Osteoblast (primary cell): ENCODE results near the gene PUM1. TPM values are rescaled to one million over a fixed set of nuclear protein-coding genes. Genes with fewer than 3 reads are reported as not detected.

Experiments
- DNase-seq: peaks from one replicate; pipeline ENCODE4 v3.0.0; 2011; ENCODE audit warnings: low spot score, mixed read lengths; ENCODE audit not compliant: insufficient read length; ENCODE audit errors: missing footprints
- H2AFZ ChIP-seq: 2 replicates; pipeline ENCODE4 v1.6.0; 2011; ENCODE audit warnings: mild to moderate bottlenecking, low read length
- H3K27ac ChIP-seq: 2 replicates; pipeline ENCODE4 v1.5.1; 2011; ENCODE audit warnings: mild to moderate bottlenecking, low read depth, low read length, moderate library complexity
- H3K27me3 ChIP-seq: 2 replicates; pipeline ENCODE4 v1.6.0; 2012; ENCODE audit warnings: mild to moderate bottlenecking, control low read depth, inconsistent platforms, low read length, moderate library complexity; ENCODE audit not compliant: insufficient read depth
- H3K36me3 ChIP-seq: 2 replicates; pipeline ENCODE4 v1.5.1; 2011; ENCODE audit warnings: mild to moderate bottlenecking, low read length, control low read depth, moderate library complexity; ENCODE audit not compliant: insufficient read depth
- H3K4me1 ChIP-seq: 2 replicates; pipeline ENCODE4 v1.5.1; 2011; ENCODE audit warnings: mild to moderate bottlenecking, low read length, control low read depth, moderate library complexity; ENCODE audit not compliant: insufficient read depth
- H3K4me2 ChIP-seq: 2 replicates; pipeline ENCODE4 v1.6.0; 2011; ENCODE audit warnings: mild to moderate bottlenecking, low read length; ENCODE audit not compliant: insufficient read depth
- H3K4me3 ChIP-seq: fragments of 200-600 bp; sonication (generic); 3 replicates; pipeline ENCODE4 v1.5.1; 2012; ENCODE audit warnings: mild to moderate bottlenecking, low read length, inconsistent platforms; ENCODE audit not compliant: insufficient read depth
- H3K79me2 ChIP-seq: 2 replicates; pipeline ENCODE4 v1.6.0; 2012; ENCODE audit warnings: mild to moderate bottlenecking, low read length, control low read depth, inconsistent platforms; ENCODE audit not compliant: insufficient read depth
- H3K9me3 ChIP-seq: 2 replicates; pipeline ENCODE4 v1.5.1; 2011; ENCODE audit warnings: low read depth, low read length, control low read depth
- H4K20me1 ChIP-seq: 2 replicates; pipeline ENCODE4 v1.6.0; 2012; ENCODE audit warnings: mild to moderate bottlenecking, low read length, control low read depth; ENCODE audit not compliant: insufficient read depth
- total RNA-seq: library from RNA; depleted of rRNA; stranded (reverse); fragments of >200 nt; gene quantifications from 2 replicates; pipeline ENCODE4 v1.2.3, GENCODE V29; 2012
- TF ChIP-seq, protein P1 (sequence below): IDR thresholded peaks from 2 replicates; pipeline ENCODE4 v1.5.1; 2011; ENCODE audit warnings: mild to moderate bottlenecking, low read depth, low read length, moderate library complexity; ENCODE audit errors: extremely low read depth

PUM1 gene, protein sequence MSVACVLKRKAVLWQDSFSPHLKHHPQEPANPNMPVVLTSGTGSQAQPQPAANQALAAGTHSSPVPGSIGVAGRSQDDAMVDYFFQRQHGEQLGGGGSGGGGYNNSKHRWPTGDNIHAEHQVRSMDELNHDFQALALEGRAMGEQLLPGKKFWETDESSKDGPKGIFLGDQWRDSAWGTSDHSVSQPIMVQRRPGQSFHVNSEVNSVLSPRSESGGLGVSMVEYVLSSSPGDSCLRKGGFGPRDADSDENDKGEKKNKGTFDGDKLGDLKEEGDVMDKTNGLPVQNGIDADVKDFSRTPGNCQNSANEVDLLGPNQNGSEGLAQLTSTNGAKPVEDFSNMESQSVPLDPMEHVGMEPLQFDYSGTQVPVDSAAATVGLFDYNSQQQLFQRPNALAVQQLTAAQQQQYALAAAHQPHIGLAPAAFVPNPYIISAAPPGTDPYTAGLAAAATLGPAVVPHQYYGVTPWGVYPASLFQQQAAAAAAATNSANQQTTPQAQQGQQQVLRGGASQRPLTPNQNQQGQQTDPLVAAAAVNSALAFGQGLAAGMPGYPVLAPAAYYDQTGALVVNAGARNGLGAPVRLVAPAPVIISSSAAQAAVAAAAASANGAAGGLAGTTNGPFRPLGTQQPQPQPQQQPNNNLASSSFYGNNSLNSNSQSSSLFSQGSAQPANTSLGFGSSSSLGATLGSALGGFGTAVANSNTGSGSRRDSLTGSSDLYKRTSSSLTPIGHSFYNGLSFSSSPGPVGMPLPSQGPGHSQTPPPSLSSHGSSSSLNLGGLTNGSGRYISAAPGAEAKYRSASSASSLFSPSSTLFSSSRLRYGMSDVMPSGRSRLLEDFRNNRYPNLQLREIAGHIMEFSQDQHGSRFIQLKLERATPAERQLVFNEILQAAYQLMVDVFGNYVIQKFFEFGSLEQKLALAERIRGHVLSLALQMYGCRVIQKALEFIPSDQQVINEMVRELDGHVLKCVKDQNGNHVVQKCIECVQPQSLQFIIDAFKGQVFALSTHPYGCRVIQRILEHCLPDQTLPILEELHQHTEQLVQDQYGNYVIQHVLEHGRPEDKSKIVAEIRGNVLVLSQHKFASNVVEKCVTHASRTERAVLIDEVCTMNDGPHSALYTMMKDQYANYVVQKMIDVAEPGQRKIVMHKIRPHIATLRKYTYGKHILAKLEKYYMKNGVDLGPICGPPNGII
- 68.8 and 69.5 TPM in 2 replicates for total RNA-seq

DNA sequence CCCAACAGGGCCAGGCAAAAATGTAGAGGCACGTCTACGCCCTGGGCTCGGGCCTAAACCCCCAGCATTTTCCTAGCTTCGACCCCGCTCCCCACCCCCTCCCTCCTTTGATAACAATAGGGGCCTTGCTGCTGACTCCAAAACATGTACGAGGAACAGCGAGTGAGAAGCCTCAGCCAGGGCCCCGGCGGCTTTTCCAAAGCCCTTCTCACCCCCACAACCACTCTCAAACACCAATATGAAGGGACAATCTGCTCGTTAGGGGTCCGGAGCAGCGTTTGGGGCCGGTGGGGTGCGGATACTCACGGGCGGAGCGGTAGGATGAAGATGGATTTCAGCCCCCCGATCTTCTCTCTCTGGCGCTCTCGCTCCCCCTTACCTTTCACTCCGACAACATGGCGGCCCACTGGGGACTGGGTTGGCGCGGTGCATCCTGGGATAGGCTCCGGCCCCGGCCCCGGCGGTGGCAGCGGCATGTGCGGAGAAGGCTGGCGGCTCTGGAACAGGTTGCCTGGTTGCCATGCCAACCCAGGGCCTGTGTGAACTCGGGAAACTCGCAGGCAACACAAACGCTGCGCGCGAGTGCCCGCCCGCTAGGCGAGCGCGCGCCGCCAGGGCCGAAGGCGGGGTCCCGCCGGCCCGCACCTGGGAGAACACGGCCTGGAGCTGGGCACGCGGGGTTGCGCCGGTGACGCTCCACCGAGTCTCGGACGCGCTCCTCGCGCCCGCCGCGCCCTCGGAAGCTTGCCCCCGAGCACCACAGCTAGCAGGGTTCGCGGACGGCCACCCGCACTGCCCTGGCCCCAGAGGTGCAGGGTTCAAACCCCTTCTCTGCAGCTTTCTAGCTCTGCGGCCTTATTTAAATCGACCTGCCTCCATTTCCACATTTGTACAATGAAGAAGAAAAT, at the start of gene PUM1:
PUM1 (minus strand) TSS at position 408 of the 908 bp plus-strand sequence. CDS start 6,151 bp downstream, outside the sequence.
- H4K20me1 ChIP-seq: peaks cover 34% of the 10 kb centered on the region
- TF ChIP-seq, protein P1, sequence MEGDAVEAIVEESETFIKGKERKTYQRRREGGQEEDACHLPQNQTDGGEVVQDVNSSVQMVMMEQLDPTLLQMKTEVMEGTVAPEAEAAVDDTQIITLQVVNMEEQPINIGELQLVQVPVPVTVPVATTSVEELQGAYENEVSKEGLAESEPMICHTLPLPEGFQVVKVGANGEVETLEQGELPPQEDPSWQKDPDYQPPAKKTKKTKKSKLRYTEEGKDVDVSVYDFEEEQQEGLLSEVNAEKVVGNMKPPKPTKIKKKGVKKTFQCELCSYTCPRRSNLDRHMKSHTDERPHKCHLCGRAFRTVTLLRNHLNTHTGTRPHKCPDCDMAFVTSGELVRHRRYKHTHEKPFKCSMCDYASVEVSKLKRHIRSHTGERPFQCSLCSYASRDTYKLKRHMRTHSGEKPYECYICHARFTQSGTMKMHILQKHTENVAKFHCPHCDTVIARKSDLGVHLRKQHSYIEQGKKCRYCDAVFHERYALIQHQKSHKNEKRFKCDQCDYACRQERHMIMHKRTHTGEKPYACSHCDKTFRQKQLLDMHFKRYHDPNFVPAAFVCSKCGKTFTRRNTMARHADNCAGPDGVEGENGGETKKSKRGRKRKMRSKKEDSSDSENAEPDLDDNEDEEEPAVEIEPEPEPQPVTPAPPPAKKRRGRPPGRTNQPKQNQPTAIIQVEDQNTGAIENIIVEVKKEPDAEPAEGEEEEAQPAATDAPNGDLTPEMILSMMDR: no peak
- H3K27me3 ChIP-seq: no peaks in the 10 kb centered on the region
- no peaks in the 10 kb centered on the region for H3K36me3 ChIP-seq
- H3K4me3 ChIP-seq: peak within 1 kb of the TSS; percentile 84
- peak; percentile 99 for DNase-seq
- H3K79me2 ChIP-seq: peaks cover 49% of the 10 kb centered on the region
- peak within 1 kb of the TSS; percentile 92 for H3K27ac ChIP-seq
- peak within 1 kb of the TSS; percentile 80 for H3K4me2 ChIP-seq
- H3K4me1 ChIP-seq: peaks cover 16% of the 10 kb centered on the region
- H2AFZ ChIP-seq: peak within 1 kb of the TSS; percentile 99
- H3K9me3 ChIP-seq: no peaks in the 10 kb centered on the region

DNA sequence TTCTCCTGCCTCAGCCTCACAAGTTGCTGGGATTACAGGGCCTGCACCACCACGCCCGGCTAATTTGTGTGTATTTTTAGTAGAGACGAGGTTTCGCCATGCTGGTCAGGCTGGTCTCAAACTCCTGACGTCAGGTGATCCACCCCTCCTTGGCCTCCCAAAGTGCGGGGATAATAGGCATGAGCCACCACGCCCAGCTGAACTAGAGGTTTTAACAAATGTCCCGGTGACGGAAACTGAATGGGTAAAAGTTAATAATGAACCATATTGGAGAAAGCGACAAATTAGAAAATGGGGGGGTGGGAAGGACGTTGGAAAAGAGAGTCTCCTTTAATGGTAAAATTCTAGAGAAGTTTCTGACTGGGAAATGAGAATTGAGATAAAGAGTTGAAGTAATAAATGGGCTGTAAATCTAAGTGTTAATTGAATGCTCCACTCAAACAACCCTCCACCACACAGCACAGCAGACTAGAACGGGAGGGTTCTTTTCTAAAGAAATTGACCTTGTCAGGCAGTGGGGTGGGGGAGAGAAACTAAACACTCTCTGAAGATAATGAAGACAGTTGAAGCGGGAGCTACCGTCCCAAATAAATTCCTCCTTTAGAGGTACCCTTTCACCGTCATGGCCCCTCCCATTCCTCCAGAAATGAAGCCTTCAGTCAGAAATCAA, 46.9 kb upstream of the PUM1 start:
- Histone ChIP-seq H4K20me1 (no peaks in the 10 kb centered on the region), H3K27me3 (no peaks in the 10 kb centered on the region), H2AFZ (no peak overlapping the region), H3K4me1 (peaks cover 4% of the 10 kb centered on the region), H3K9me3 (no peaks in the 10 kb centered on the region), H3K27ac (no peak overlapping the region), H3K79me2 (no peaks in the 10 kb centered on the region), H3K36me3 (no peaks in the 10 kb centered on the region), H3K4me2 (no peak overlapping the region), H3K4me3 (no peak overlapping the region)
- TF ChIP-seq, protein P1: no peak
- no peak for DNase-seq

DNA sequence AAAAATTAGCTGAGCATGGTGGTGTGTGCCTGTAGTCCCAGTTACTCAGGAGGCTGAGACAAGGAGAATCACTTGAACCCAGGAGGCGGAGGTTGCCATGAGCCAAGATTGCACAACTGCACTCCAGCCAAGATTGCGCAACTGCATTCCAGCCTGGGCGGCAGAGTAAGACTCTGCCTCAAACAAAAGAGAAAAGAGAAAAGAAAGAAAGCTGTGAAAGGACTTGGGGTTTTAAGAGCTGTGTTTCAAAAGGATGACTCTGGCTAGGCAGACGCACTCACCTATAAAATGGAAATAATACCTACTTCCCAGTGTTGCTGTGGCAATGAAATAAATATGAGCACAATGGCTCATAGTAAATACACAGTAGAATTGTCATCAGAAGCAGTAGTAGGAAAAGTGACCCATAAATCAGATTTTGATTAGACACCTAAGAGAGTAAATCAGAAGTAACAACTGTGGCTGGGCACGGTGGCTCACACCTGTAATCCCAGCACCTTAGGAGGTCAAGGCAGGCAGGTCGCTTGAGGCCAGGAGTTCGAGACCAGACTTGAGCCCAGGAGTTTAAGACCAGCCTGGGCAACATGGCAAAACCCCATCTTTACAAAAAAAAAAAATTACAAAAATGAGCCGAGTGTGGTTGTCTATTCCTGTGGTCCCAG, 45.9 kb upstream of the PUM1 start:
- no peak overlapping the region for H3K4me3 ChIP-seq
- peak overlapping the region; percentile 47 for H2AFZ ChIP-seq
- H3K27me3 ChIP-seq: no peaks in the 10 kb centered on the region
- H3K36me3 ChIP-seq: no peaks in the 10 kb centered on the region
- peaks cover 4% of the 10 kb centered on the region for H3K4me1 ChIP-seq
- H3K27ac ChIP-seq: no peak overlapping the region
- peak overlapping the region; percentile 55 for H3K4me2 ChIP-seq
- TF ChIP-seq, protein P1: no peak
- no peaks in the 10 kb centered on the region for H3K79me2 ChIP-seq
- H3K9me3 ChIP-seq: no peaks in the 10 kb centered on the region
- H4K20me1 ChIP-seq: no peaks in the 10 kb centered on the region
- DNase-seq: no peak
